ENCODE results near the gene MOB3B.

MOB3B gene

DNA sequence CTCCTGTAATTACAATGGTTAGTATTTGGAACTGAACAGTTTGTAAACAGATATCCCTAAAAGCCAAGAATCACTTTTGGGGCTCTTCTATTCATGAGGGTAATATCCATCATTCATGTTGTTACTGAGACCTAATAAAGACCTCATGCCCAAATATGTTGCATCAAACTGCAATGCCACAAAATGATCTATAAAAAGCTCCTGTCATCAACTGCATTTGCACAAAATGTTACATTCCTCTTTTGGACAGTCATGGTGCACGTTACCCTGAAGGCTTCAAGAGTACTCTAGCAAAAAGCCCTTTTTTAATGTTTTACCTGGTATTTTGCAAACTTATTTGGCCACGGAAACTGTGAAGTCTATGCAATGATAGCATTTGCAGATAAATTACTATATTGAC lies 218.4 kb downstream of the MOB3B start:
- no peaks in the 10 kb centered on the region for H3K9me3 ChIP-seq (ENCODE audit: low read length)
- no peaks in the 10 kb centered on the region for H3K36me3 ChIP-seq (ENCODE audit: insufficient read depth, low read length)
- H3K4me3 ChIP-seq (ENCODE audit: low read depth in 1 of 2, low read length in 2 of 2): no peak overlapping the region
- H3K4me1 ChIP-seq (ENCODE audit: insufficient read depth, low read length): no peaks in the 10 kb centered on the region
- no peaks in the 10 kb centered on the region for H3K27me3 ChIP-seq (ENCODE audit: control insufficient read depth in 1 of 2, insufficient read depth in 2 of 2, low read length in 2 of 2)
- no peak overlapping the region for H3K27ac ChIP-seq (ENCODE audit: low read depth, low read length)
- no peak overlapping the region for H3K9ac ChIP-seq (ENCODE audit: low read length)

DNA sequence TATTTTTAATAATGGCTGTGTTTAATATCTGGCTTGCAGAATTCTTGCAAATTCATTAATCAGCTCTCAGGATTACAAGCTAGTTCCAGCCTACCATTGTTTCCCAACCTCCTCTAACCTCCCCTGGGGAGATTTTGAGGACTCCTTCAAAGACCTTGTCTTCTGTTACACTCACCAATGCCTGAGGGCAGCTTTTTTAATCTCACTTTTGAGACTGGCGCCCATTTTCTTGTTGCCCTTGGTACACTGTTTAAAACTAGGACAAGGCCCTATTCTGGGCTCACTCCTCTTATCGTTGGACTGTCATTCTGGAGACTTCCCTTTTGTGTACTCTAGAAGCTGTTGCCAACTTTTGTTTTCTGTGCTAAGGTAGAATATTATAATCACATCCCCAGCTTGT lies 219.0 kb downstream of the MOB3B start:
- Histone ChIP-seq H3K36me3 (ENCODE audit: insufficient read depth, low read length) (no peaks in the 10 kb centered on the region), H3K9me3 (ENCODE audit: low read length) (no peaks in the 10 kb centered on the region), H3K27ac (ENCODE audit: low read depth, low read length) (no peak overlapping the region), H3K27me3 (ENCODE audit: control insufficient read depth in 1 of 2, insufficient read depth in 2 of 2, low read length in 2 of 2) (no peaks in the 10 kb centered on the region), H3K4me1 (ENCODE audit: insufficient read depth, low read length) (no peaks in the 10 kb centered on the region), H3K4me3 (ENCODE audit: low read depth in 1 of 2, low read length in 2 of 2) (no peak overlapping the region), H3K9ac (ENCODE audit: low read length) (no peak overlapping the region)

DNA sequence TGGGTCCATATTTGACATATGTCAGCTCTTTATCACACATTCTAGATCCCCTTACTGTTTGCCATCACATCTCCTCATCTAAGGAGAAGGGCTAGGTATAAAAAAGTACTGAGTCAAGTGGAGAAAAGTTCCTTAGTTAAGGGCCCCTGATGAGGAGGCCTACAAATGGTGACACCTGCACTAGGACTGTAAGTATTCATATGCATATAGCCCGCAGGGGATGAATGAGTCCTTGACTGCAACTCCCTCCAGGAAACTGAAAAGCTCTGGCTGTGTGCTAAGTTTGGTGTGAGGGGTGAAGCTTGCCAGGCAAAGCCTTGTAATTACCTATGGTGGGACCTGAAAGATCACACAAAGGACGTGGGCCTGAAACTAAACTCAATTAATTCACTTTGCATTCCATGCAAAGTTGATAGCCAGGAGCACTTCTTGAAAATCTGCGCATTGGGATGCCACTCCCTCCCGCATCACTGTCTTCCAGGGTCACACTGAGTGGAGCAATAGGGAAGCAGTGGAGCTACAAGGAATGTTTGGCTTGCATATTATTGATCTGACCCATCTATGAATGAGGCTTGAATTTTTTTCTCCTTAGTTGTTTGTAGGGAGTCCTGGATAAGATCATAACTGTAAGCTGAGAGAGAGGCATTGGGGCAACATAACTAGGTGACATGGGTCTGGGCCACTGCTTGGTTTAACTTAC lies 220.8 kb downstream of the MOB3B start:
- Histone ChIP-seq H3K4me3 (ENCODE audit: low read depth in 1 of 2, low read length in 2 of 2) (no peak overlapping the region), H3K4me1 (ENCODE audit: insufficient read depth, low read length) (no peaks in the 10 kb centered on the region), H3K9ac (ENCODE audit: low read length) (no peak overlapping the region), H3K9me3 (ENCODE audit: low read length) (no peaks in the 10 kb centered on the region), H3K36me3 (ENCODE audit: insufficient read depth, low read length) (no peaks in the 10 kb centered on the region), H3K27ac (ENCODE audit: low read depth, low read length) (no peak overlapping the region), H3K27me3 (ENCODE audit: control insufficient read depth in 1 of 2, insufficient read depth in 2 of 2, low read length in 2 of 2) (no peaks in the 10 kb centered on the region)

DNA sequence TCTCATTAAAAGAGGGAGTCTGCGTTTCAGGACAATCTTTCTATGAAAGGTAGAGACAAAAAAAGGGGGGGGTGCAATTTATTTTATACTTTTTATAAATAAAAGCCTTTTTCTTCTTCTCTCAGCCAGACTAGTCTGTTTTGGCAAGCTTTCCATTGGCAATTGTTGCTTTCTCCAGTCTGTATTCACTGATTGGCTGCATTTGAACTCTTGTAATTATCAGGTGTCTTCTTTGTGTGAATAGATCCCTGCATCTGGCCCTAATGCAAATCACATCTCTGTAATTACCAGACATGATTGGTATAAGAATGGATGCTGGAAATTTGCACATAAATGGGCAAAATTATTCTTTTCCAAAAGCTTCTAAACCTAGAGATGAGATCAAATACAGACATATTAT lies 225.1 kb downstream of the MOB3B start:
- Histone ChIP-seq H3K4me1 (ENCODE audit: insufficient read depth, low read length) (no peaks in the 10 kb centered on the region), H3K36me3 (ENCODE audit: insufficient read depth, low read length) (no peaks in the 10 kb centered on the region), H3K27me3 (ENCODE audit: control insufficient read depth in 1 of 2, insufficient read depth in 2 of 2, low read length in 2 of 2) (no peaks in the 10 kb centered on the region), H3K4me3 (ENCODE audit: low read depth in 1 of 2, low read length in 2 of 2) (no peak overlapping the region), H3K9ac (ENCODE audit: low read length) (no peak overlapping the region), H3K27ac (ENCODE audit: low read depth, low read length) (no peak overlapping the region), H3K9me3 (ENCODE audit: low read length) (no peaks in the 10 kb centered on the region)

DNA sequence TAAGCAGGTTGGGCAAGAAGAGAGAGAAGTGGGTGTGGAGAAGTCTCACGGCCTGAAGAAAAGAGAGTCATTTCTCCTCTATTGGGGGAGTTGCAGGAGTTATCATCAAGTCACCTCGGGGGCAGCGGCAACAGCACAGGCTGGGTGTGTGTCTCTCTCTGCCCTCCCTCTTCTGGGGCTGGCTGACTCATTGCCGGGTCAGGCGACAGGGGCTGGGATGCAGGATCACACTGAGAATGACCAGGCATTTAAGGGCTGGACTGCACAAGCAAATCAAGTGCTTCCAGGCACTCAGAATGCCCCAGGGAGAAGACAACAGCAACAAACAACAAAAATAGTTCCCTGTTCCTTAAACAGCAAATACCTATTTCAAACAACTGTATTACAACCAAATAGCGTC lies 226.4 kb downstream of the MOB3B start:
- no peak overlapping the region for H3K9ac ChIP-seq (ENCODE audit: low read length)
- H3K4me3 ChIP-seq (ENCODE audit: low read depth in 1 of 2, low read length in 2 of 2): no peak overlapping the region

DNA sequence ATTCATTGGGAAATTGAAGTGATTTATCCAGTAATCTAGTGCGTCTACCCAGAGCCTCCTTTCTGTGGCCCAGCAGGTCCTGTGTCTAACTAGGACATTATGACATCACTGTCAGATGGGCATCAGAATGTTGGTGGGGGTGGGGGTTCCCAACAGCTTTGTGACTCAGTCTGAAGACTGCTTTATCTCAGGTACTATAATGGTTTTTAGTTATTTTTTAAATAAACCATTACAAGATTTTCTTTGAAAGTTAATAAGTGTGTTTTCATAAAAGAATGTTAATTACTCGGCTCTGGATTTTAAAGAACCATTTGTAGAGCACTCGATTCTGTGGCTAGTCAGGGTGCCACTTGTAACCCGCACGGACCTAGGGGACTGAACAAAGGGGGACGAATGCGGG lies 232.6 kb downstream of the MOB3B start, which contains the start of gene EQTN:
EQTN (minus strand) TSS at position 101 of the 400 bp plus-strand sequence; CDS start at position 6, 95 bp downstream.
- Histone ChIP-seq H3K4me1 (ENCODE audit: insufficient read depth, low read length) (no peaks in the 10 kb centered on the region), H3K36me3 (ENCODE audit: insufficient read depth, low read length) (no peaks in the 10 kb centered on the region), H3K9ac (ENCODE audit: low read length) (no peak within 1 kb of the TSS), H3K9me3 (ENCODE audit: low read length) (no peaks in the 10 kb centered on the region), H3K27me3 (ENCODE audit: control insufficient read depth in 1 of 2, insufficient read depth in 2 of 2, low read length in 2 of 2) (no peaks in the 10 kb centered on the region), H3K4me3 (ENCODE audit: low read depth in 1 of 2, low read length in 2 of 2) (no peak within 1 kb of the TSS), H3K27ac (ENCODE audit: low read depth, low read length) (no peak within 1 kb of the TSS)

More for the DNA sequence above, 226.4 kb downstream of the MOB3B start:
- Histone ChIP-seq H3K27ac (ENCODE audit: low read depth, low read length) (no peak overlapping the region), H3K36me3 (ENCODE audit: insufficient read depth, low read length) (no peaks in the 10 kb centered on the region), H3K4me1 (ENCODE audit: insufficient read depth, low read length) (no peaks in the 10 kb centered on the region), H3K27me3 (ENCODE audit: control insufficient read depth in 1 of 2, insufficient read depth in 2 of 2, low read length in 2 of 2) (no peaks in the 10 kb centered on the region), H3K9me3 (ENCODE audit: low read length) (no peaks in the 10 kb centered on the region)

DNA sequence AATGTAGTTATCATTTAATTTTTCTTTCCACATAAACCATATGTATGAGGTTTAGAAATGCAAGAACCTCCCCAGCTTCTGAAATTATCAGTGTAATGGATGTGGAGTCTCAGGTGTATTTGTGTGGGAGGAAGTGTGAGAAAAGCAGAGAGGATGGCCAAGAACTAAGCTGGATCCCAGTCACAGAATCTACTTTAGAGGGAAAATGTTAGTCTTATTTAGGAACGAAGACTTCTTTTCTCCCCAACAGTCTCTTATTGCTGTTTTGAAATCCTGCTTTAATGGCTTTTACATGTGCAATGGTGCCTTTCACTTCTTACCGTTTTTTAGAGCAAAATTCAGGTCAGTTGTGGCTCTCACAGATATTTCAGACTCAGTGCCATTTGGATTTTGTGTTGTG lies 235.6 kb downstream of the MOB3B start:
- H3K4me3 ChIP-seq (ENCODE audit: low read depth in 1 of 2, low read length in 2 of 2): no peak overlapping the region
- no peaks in the 10 kb centered on the region for H3K36me3 ChIP-seq (ENCODE audit: insufficient read depth, low read length)
- H3K27ac ChIP-seq (ENCODE audit: low read depth, low read length): no peak overlapping the region
- H3K4me1 ChIP-seq (ENCODE audit: insufficient read depth, low read length): no peaks in the 10 kb centered on the region
- no peaks in the 10 kb centered on the region for H3K9me3 ChIP-seq (ENCODE audit: low read length)
- H3K27me3 ChIP-seq (ENCODE audit: control insufficient read depth in 1 of 2, insufficient read depth in 2 of 2, low read length in 2 of 2): no peaks in the 10 kb centered on the region
- H3K9ac ChIP-seq (ENCODE audit: low read length): no peak overlapping the region

DNA sequence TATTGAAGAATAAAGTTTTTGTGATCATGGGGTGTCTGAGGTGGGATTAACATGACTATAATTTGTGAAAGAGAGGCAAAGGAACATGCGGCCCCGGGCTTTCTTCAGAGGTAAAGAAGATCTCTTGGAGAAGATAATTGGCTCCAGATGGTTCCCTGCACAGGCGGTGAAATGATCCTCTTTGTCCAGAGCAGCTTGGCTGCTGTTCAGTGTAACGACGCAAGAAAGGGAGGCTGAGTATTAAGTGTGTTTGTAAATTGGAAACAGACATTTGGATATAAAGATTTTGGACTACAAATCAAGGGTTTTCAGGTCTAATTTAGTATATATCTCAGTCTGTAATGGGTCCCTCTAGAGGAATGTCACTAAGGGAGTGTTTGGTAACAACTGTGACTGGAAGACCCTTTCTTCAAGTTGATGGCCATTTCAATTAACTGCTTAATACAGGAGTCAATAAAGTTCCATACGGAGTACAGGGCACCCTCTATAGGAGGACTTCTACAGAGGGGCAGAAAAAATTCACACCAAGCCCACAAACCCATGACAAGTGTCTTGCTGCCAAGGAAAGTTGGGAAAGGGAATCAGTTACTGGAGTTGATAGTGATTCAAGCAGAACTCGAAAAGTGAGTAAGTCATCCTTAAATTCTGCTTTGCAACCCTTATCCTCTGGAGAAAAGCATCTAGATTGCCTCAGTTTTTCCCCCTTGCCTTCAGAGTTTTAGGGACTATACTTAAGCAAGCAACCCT lies 236.8 kb downstream of the MOB3B start:
- H3K9me3 ChIP-seq (ENCODE audit: low read length): no peaks in the 10 kb centered on the region
- H3K36me3 ChIP-seq (ENCODE audit: insufficient read depth, low read length): no peaks in the 10 kb centered on the region
- H3K27me3 ChIP-seq (ENCODE audit: control insufficient read depth in 1 of 2, insufficient read depth in 2 of 2, low read length in 2 of 2): no peaks in the 10 kb centered on the region
- H3K4me3 ChIP-seq (ENCODE audit: low read depth in 1 of 2, low read length in 2 of 2): no peak overlapping the region
- H3K4me1 ChIP-seq (ENCODE audit: insufficient read depth, low read length): no peaks in the 10 kb centered on the region
- no peak overlapping the region for H3K9ac ChIP-seq (ENCODE audit: low read length)
- no peak overlapping the region for H3K27ac ChIP-seq (ENCODE audit: low read depth, low read length)

DNA sequence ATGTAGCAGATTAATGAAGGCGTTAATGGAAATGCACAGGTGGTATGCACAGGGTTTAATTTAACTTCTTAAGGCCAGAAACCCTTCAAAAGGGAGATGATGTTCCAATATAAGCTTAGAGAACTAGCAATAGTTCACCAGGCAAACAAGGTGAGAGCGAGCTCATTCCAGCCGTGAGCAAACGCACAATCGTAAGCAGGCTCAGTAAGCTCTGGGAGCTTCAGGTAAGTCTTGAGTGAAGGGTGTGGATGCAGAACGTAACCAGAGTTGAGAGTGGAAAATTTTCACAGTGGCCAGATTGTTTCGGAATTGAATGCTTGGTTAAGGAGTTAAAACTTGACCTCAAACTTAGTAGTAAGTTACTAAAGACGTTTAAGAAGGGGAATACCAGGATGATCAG lies 238.3 kb downstream of the MOB3B start:
- Histone ChIP-seq H3K4me1 (ENCODE audit: insufficient read depth, low read length) (no peaks in the 10 kb centered on the region), H3K4me3 (ENCODE audit: low read depth in 1 of 2, low read length in 2 of 2) (no peak overlapping the region), H3K27ac (ENCODE audit: low read depth, low read length) (no peak overlapping the region), H3K36me3 (ENCODE audit: insufficient read depth, low read length) (no peaks in the 10 kb centered on the region), H3K9ac (ENCODE audit: low read length) (no peak overlapping the region), H3K9me3 (ENCODE audit: low read length) (no peaks in the 10 kb centered on the region), H3K27me3 (ENCODE audit: control insufficient read depth in 1 of 2, insufficient read depth in 2 of 2, low read length in 2 of 2) (no peaks in the 10 kb centered on the region)

DNA sequence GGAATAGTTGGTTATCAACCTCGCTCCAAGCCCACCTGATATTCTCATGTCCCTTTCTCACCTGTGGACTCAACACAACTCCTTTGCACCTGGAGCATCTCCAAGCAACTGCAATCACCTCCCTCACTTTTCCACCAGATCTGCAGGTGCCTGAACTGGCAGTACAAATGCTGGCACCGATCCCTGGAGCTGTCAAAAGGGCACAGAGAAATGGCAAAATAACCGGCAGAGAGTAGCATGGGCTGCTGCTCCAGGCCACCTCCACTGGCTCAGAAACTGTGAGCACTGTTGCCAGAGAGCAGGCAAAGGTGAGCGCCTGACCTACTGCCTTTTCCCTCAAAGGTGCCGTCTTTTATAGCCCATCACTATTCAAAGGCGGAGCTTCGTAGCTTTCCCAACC lies 247.3 kb downstream of the MOB3B start:
- Histone ChIP-seq H3K4me1 (ENCODE audit: insufficient read depth, low read length) (no peaks in the 10 kb centered on the region), H3K9me3 (ENCODE audit: low read length) (no peaks in the 10 kb centered on the region), H3K4me3 (ENCODE audit: low read depth in 1 of 2, low read length in 2 of 2) (no peak overlapping the region), H3K27ac (ENCODE audit: low read depth, low read length) (no peak overlapping the region), H3K27me3 (ENCODE audit: control insufficient read depth in 1 of 2, insufficient read depth in 2 of 2, low read length in 2 of 2) (no peaks in the 10 kb centered on the region), H3K36me3 (ENCODE audit: insufficient read depth, low read length) (no peaks in the 10 kb centered on the region), H3K9ac (ENCODE audit: low read length) (no peak overlapping the region)

DNA sequence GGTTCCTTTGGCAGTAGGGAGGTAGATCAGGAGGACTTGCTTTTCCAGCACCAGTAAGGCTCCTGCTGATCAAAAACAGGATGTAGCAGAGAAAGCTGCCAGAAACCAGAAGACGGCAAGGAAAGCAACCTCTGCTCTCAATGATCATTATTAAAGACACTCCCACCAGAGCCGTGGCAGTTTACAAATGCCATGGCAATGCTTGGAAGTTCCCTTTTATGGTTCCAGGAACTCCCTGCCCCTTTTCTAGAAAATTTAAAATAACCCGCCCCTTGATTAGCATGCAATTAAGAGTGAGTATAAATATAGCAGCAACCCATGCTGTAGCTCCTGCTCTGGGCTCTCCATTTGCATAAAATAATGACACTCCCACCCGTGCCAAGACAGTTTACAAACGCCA lies 248.8 kb downstream of the MOB3B start:
- Histone ChIP-seq H3K4me3 (ENCODE audit: low read depth in 1 of 2, low read length in 2 of 2) (no peak overlapping the region), H3K9ac (ENCODE audit: low read length) (no peak overlapping the region), H3K27me3 (ENCODE audit: control insufficient read depth in 1 of 2, insufficient read depth in 2 of 2, low read length in 2 of 2) (no peaks in the 10 kb centered on the region), H3K4me1 (ENCODE audit: insufficient read depth, low read length) (peaks cover 4% of the 10 kb centered on the region), H3K27ac (ENCODE audit: low read depth, low read length) (no peak overlapping the region), H3K36me3 (ENCODE audit: insufficient read depth, low read length) (no peaks in the 10 kb centered on the region), H3K9me3 (ENCODE audit: low read length) (no peaks in the 10 kb centered on the region)

DNA sequence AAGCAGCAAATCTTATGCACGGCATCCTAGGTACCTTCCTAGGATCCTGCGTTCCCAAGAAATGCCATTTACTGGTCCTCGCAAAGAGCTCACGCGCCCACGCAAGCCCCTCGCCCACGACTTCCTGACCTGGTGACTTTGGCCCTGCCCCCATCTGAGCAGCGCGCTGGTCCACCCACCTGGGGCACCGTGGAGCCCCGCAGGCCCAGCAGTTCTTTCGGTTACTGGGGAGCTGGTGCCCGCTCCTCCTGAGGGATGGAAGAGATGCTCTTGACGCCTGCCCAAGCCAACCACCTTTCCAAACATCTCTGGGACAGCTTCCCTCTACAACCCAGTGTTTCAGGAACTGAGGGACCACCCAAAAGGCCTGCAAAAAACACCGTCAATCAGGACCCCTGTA lies 249.4 kb downstream of the MOB3B start:
- peaks cover 6% of the 10 kb centered on the region for H3K4me1 ChIP-seq (ENCODE audit: insufficient read depth, low read length)
- H3K27ac ChIP-seq (ENCODE audit: low read depth, low read length): no peak overlapping the region
- no peak overlapping the region for H3K9ac ChIP-seq (ENCODE audit: low read length)
- no peak overlapping the region for H3K4me3 ChIP-seq (ENCODE audit: low read depth in 1 of 2, low read length in 2 of 2)
- H3K27me3 ChIP-seq (ENCODE audit: control insufficient read depth in 1 of 2, insufficient read depth in 2 of 2, low read length in 2 of 2): no peaks in the 10 kb centered on the region
- no peaks in the 10 kb centered on the region for H3K9me3 ChIP-seq (ENCODE audit: low read length)
- no peaks in the 10 kb centered on the region for H3K36me3 ChIP-seq (ENCODE audit: insufficient read depth, low read length)

All from muscle layer of colon (tissue), 2 donors.